Neural cell (in vitro differentiated cells): ENCODE results near the gene ACOXL. TPM values are rescaled to one million over a fixed set of nuclear protein-coding genes. Genes with fewer than 3 reads are reported as not detected.

ENCODE experiments used
- H2AFZ ChIP-seq: fragments of 200-600, 300-800 bp; sonication (generic), shearing (Covaris generic); 2 replicates; pipeline ENCODE4 v1.6.0; 2014; ENCODE audit warnings: low read depth, mild to moderate bottlenecking, antibody characterized with exemption, low read length, moderate library complexity
- H3F3A ChIP-seq: fragments of 200-600 bp; shearing (Covaris generic); 2 replicates; pipeline ENCODE4 v1.6.1; 2016; ENCODE audit warnings: mild to moderate bottlenecking, moderate library complexity, mixed read lengths, antibody characterized with exemption, low read length; ENCODE audit not compliant: insufficient read depth, poor library complexity, severe bottlenecking
- H3K27ac ChIP-seq: fragments of 200-600, 300-800 bp; sonication (generic), shearing (Covaris generic); 2 replicates; pipeline ENCODE4 v1.5.1; 2014; ENCODE audit warnings: mild to moderate bottlenecking, low read length, moderate library complexity
- H3K27me3 ChIP-seq: fragments of 300-800, 200-600 bp; sonication (generic), shearing (Covaris generic); 2 replicates; pipeline ENCODE4 v1.6.0; 2014; ENCODE audit warnings: mild to moderate bottlenecking, low read depth, low read length, moderate library complexity; ENCODE audit not compliant: insufficient read depth
- H3K36me3 ChIP-seq: fragments of 300-800, 200-600 bp; sonication (generic), shearing (Covaris generic); 2 replicates; pipeline ENCODE4 v1.5.1; 2014; ENCODE audit warnings: mild to moderate bottlenecking, antibody characterized with exemption, low read length, moderate library complexity; ENCODE audit not compliant: insufficient read depth
- H3K4me2 ChIP-seq: fragments of 300-800, 200-600 bp; sonication (generic), shearing (Covaris generic); 2 replicates; pipeline ENCODE4 v1.6.0; 2014; ENCODE audit warnings: mild to moderate bottlenecking, low read length
- H3K4me3 ChIP-seq: fragments of 300-800, 200-600 bp; sonication (generic), shearing (Covaris generic); 2 replicates; pipeline ENCODE4 v1.5.1; 2014; ENCODE audit warnings: mild to moderate bottlenecking, low read length, moderate library complexity
- H3K79me2 ChIP-seq: fragments of 200-600 bp; shearing (Covaris generic); replicated peaks from 2 replicates; pipeline ENCODE4 v1.6.0; 2014; ENCODE audit warnings: mild to moderate bottlenecking, low read length, moderate library complexity; ENCODE audit not compliant: insufficient read depth
- H3K9ac ChIP-seq: fragments of 300-800, 200-600 bp; sonication (generic), shearing (Covaris generic); 2 replicates; pipeline ENCODE4 v1.6.1; 2016; ENCODE audit warnings: mild to moderate bottlenecking, low read length, mixed read lengths
- H3K9me2 ChIP-seq: fragments of 200-600 bp; shearing (Covaris generic); 2 replicates; pipeline ENCODE4 v1.6.1; 2016; ENCODE audit warnings: mild to moderate bottlenecking, low read length, mixed read lengths; ENCODE audit not compliant: insufficient read depth
- H3K9me3 ChIP-seq: fragments of 200-600, 300-800 bp; sonication (generic), shearing (Covaris generic); 2 replicates; pipeline ENCODE4 v1.6.1; 2016; ENCODE audit warnings: mild to moderate bottlenecking, mixed run types, low read length, moderate library complexity, mixed read lengths
- H4K20me1 ChIP-seq: fragments of 200-600 bp; shearing (Covaris generic); 2 replicates; pipeline ENCODE4 v1.6.1; 2016; ENCODE audit warnings: mild to moderate bottlenecking, mixed run types; ENCODE audit not compliant: insufficient read depth
- CTCF ChIP-seq: fragments of 450-650 bp; IDR thresholded peaks from 2 replicates; pipeline ENCODE4 v1.5.1; 2014; ENCODE audit warnings: antibody characterized with exemption, mild to moderate bottlenecking, moderate library complexity; ENCODE audit not compliant: poor library complexity, severe bottlenecking
- EP300 ChIP-seq: fragments of 450-650 bp; conservative IDR thresholded peaks from 2 replicates; pipeline ENCODE4 v1.6.1; 2014; ENCODE audit warnings: antibody characterized with exemption, mild to moderate bottlenecking, moderate library complexity; ENCODE audit not compliant: poor library complexity, severe bottlenecking
- EZH2 ChIP-seq: fragments of 200-600, 300-800 bp; shearing (Covaris generic), sonication (generic); IDR thresholded peaks from 2 replicates; pipeline ENCODE4 v1.6.1; 2014; ENCODE audit warnings: antibody characterized with exemption, low read length, borderline replicate concordance, mild to moderate bottlenecking; ENCODE audit not compliant: insufficient read depth, poor library complexity, severe bottlenecking
- MXI1 ChIP-seq: fragments of 450-650 bp; conservative IDR thresholded peaks from 2 replicates; pipeline ENCODE4 v1.6.1; 2014; ENCODE audit warnings: antibody characterized with exemption, mild to moderate bottlenecking; ENCODE audit not compliant: poor library complexity, severe bottlenecking
- POLR2AphosphoS5 ChIP-seq: IDR thresholded peaks from 2 replicates; pipeline ENCODE4 v1.6.1; 2012
- RAD21 ChIP-seq: fragments of 450-650 bp; conservative IDR thresholded peaks from 2 replicates; pipeline ENCODE4 v1.6.1; 2014; ENCODE audit warnings: antibody characterized with exemption, mild to moderate bottlenecking, moderate library complexity
- REST ChIP-seq: IDR thresholded peaks from 2 replicates; pipeline ENCODE4 v1.6.1; 2012; ENCODE audit warnings: borderline replicate concordance
- SMC3 ChIP-seq: fragments of 450-650 bp; conservative IDR thresholded peaks from 2 replicates; pipeline ENCODE4 v1.6.1; 2014; ENCODE audit warnings: antibody characterized with exemption, mild to moderate bottlenecking, moderate library complexity; ENCODE audit not compliant: poor library complexity
- TAF1 ChIP-seq: IDR thresholded peaks from 2 replicates; pipeline ENCODE4 v1.6.1; 2012; ENCODE audit warnings: low read depth
- polyA plus RNA-seq: library from polyadenylated mRNA; depleted of rRNA; stranded (reverse); fragments of >200 nt; gene quantifications from 2 replicates; pipeline ENCODE4 v1.2.3, GENCODE V29; 2014

The ACOXL gene
- polyA plus RNA-seq, 1 donor from 2014 or later, result not detected

- no peak for TF ChIP-seq MXI1
- Histone ChIP-seq H3F3A (no peaks in the 10 kb centered on the region), H3K9me3 (no peaks in the 10 kb centered on the region), H3K27ac (no peak overlapping the region), H3K36me3 (no peaks in the 10 kb centered on the region), H3K79me2 (no peaks in the 10 kb centered on the region), H3K9ac (no peak overlapping the region), H3K9me2 (no peaks in the 10 kb centered on the region), H3K27me3 (no peaks in the 10 kb centered on the region), H4K20me1 (no peaks in the 10 kb centered on the region), H2AFZ (no peak overlapping the region), H3K4me3 (no peak overlapping the region), H3K4me2 (no peak overlapping the region)
Observed at GRCh38 chr2:110708455-110708854, 23.9 kb upstream of the ACOXL start.

GRCh38 chr2:110712737-110713136 is 19.6 kb upstream of the ACOXL start:
- no peaks in the 10 kb centered on the region for H4K20me1 ChIP-seq
- H3K9ac ChIP-seq, result no peak overlapping the region
- TF ChIP-seq RAD21, result no peak
- no peak for TF ChIP-seq REST
- TF ChIP-seq EP300, result no peak
- no peak for TF ChIP-seq TAF1
- TF ChIP-seq SMC3, result no peak
- TF ChIP-seq EZH2, result no peak
- TF ChIP-seq CTCF, result no peak
- no peak for TF ChIP-seq MXI1
- TF ChIP-seq POLR2AphosphoS5, result no peak
- no peaks in the 10 kb centered on the region for H3K36me3 ChIP-seq
- H2AFZ ChIP-seq, result no peak overlapping the region
- no peaks in the 10 kb centered on the region for H3K9me3 ChIP-seq
- H3K27me3 ChIP-seq, result no peaks in the 10 kb centered on the region
- no peaks in the 10 kb centered on the region for H3K79me2 ChIP-seq
- no peaks in the 10 kb centered on the region for H3K9me2 ChIP-seq
- H3K4me2 ChIP-seq, result no peak overlapping the region
- no peak overlapping the region for H3K4me3 ChIP-seq
- H3F3A ChIP-seq, result no peaks in the 10 kb centered on the region
- no peak overlapping the region for H3K27ac ChIP-seq
